DOHH2 (cell line): ENCODE results near the gene ALPG.

Source experiments
- H3F3A ChIP-seq: fragments of 200-600 bp; sonication (generic), shearing (Covaris generic); 2 replicates; pipeline ENCODE4 v1.6.0; 2016; ENCODE audit warnings: antibody characterized with exemption, mild to moderate bottlenecking; ENCODE audit not compliant: control insufficient read depth, insufficient read depth
- H3K27ac ChIP-seq: fragments of 200-600 bp; sonication (generic); 2 replicates; pipeline ENCODE4 v1.5.1; 2014; ENCODE audit warnings: low read depth, mild to moderate bottlenecking, low read length, moderate library complexity
- H3K27me3 ChIP-seq: fragments of 200-600 bp; sonication (generic); 2 replicates; pipeline ENCODE4 v1.6.1; 2014; ENCODE audit warnings: mild to moderate bottlenecking, low read length, mixed read lengths; ENCODE audit not compliant: control insufficient read depth
- H3K36me3 ChIP-seq: fragments of 200-600 bp; sonication (generic); 2 replicates; pipeline ENCODE4 v1.6.1; 2014; ENCODE audit warnings: mild to moderate bottlenecking, low read length, moderate library complexity, mixed read lengths; ENCODE audit not compliant: control insufficient read depth
- H3K4me1 ChIP-seq: fragments of 200-600 bp; sonication (generic); 2 replicates; pipeline ENCODE4 v1.6.1; 2014; ENCODE audit warnings: mild to moderate bottlenecking, low read length, mixed read lengths; ENCODE audit not compliant: control insufficient read depth
- H3K4me2 ChIP-seq: fragments of 200-600 bp; sonication (generic); 2 replicates; pipeline ENCODE4 v1.6.0; 2014; ENCODE audit warnings: mild to moderate bottlenecking, low read length, moderate library complexity
- H3K4me3 ChIP-seq: fragments of 200-600 bp; sonication (generic); 2 replicates; pipeline ENCODE4 v1.5.1; 2014; ENCODE audit warnings: mild to moderate bottlenecking, low read length, mixed read lengths
- H3K79me2 ChIP-seq: fragments of 200-600 bp; sonication (generic); 2 replicates; pipeline ENCODE4 v1.6.1; 2014; ENCODE audit warnings: mild to moderate bottlenecking, low read length, mixed read lengths; ENCODE audit not compliant: control insufficient read depth
- H3K9me2 ChIP-seq: fragments of 200-600 bp; sonication (generic); replicated peaks from 2 replicates; pipeline ENCODE4 v1.6.1; 2014; ENCODE audit warnings: mild to moderate bottlenecking, low read length, mixed read lengths; ENCODE audit not compliant: control insufficient read depth
- H3K9me3 ChIP-seq: fragments of 200-600 bp; sonication (generic); 2 replicates; pipeline ENCODE4 v1.6.1; 2014; ENCODE audit warnings: antibody characterized with exemption, low read length, mixed read lengths; ENCODE audit not compliant: control insufficient read depth, insufficient read depth
- H4K20me1 ChIP-seq: fragments of 200-600 bp; sonication (generic); 2 replicates; pipeline ENCODE4 v1.6.0; 2014; ENCODE audit warnings: low read depth, mild to moderate bottlenecking, antibody characterized with exemption, low read length, moderate library complexity; ENCODE audit not compliant: control insufficient read depth, insufficient read depth
- EZH2phosphoT487 ChIP-seq: fragments of 200-600 bp; sonication (generic); IDR thresholded peaks from 2 replicates; pipeline ENCODE4 v1.6.1; 2017; ENCODE audit warnings: borderline replicate concordance, mild to moderate bottlenecking, antibody characterized with exemption, low read length, moderate library complexity, mixed read lengths
- TF ChIP-seq, protein P1 (sequence below): fragments of 200-600 bp; sonication (generic); IDR thresholded peaks from one replicate; pipeline ENCODE4 v1.5.1; 2014; ENCODE audit warnings: antibody characterized with exemption, mild to moderate bottlenecking, low read depth, low read length; ENCODE audit not compliant: poor library complexity, severe bottlenecking

The ALPG gene

DNA sequence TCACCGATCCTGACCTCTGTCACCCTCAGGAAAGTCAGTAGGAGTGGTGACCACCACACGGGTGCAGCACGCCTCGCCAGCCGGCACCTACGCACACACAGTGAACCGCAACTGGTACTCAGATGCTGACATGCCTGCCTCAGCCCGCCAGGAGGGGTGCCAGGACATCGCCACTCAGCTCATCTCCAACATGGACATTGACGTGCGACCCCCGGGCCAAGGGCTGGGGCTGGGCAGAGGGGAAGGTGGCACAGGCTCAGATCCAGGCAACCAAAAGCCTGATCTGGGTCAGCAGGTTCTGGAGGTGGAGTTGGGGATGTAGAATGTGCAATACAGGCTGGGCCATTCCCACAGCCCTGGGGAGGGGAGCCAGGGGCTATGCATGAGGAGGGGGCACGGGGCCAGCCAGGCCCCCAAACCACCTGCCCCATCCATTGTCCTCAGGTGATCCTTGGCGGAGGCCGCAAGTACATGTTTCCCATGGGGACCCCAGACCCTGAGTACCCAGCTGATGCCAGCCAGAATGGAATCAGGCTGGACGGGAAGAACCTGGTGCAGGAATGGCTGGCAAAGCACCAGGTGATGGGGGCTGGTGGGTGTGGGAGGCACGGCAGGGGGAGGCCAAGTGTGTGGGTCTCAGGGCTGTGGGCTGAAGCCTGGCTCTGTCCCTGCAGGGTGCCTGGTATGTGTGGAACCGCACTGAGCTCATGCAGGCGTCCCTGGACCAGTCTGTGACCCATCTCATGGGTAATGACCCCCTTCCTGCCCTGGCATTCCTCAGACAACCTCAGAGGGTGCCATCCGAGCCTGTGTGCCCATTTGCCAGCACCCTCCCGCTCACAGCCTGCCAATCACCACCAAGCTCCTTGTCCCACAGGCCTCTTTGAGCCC lies 50.7 kb downstream of the ALPG start:
- Histone ChIP-seq H3K27me3 (no peaks in the 10 kb centered on the region), H3K4me3 (no peak overlapping the region), H3K9me3 (no peaks in the 10 kb centered on the region), H3K79me2 (no peaks in the 10 kb centered on the region), H3K27ac (no peak overlapping the region), H3K4me1 (peaks cover 15% of the 10 kb centered on the region), H3K36me3 (no peaks in the 10 kb centered on the region), H3F3A (peaks cover 6% of the 10 kb centered on the region), H3K4me2 (no peak overlapping the region), H4K20me1 (no peaks in the 10 kb centered on the region), H3K9me2 (no peaks in the 10 kb centered on the region)
- TF ChIP-seq EZH2phosphoT487 = no peak
- TF ChIP-seq, protein P1, sequence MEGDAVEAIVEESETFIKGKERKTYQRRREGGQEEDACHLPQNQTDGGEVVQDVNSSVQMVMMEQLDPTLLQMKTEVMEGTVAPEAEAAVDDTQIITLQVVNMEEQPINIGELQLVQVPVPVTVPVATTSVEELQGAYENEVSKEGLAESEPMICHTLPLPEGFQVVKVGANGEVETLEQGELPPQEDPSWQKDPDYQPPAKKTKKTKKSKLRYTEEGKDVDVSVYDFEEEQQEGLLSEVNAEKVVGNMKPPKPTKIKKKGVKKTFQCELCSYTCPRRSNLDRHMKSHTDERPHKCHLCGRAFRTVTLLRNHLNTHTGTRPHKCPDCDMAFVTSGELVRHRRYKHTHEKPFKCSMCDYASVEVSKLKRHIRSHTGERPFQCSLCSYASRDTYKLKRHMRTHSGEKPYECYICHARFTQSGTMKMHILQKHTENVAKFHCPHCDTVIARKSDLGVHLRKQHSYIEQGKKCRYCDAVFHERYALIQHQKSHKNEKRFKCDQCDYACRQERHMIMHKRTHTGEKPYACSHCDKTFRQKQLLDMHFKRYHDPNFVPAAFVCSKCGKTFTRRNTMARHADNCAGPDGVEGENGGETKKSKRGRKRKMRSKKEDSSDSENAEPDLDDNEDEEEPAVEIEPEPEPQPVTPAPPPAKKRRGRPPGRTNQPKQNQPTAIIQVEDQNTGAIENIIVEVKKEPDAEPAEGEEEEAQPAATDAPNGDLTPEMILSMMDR = no peak

GRCh38 chr2:232458051-232458660 lies 51.5 kb downstream of the ALPG start:
- Histone ChIP-seq H3K36me3 (no peaks in the 10 kb centered on the region), H3K79me2 (no peaks in the 10 kb centered on the region), H3F3A (peaks cover 6% of the 10 kb centered on the region), H3K9me3 (no peaks in the 10 kb centered on the region), H3K27ac (no peak overlapping the region), H3K4me2 (no peak overlapping the region), H3K4me3 (no peak overlapping the region), H3K9me2 (no peaks in the 10 kb centered on the region), H4K20me1 (no peaks in the 10 kb centered on the region), H3K4me1 (peaks cover 23% of the 10 kb centered on the region), H3K27me3 (no peaks in the 10 kb centered on the region)
- TF ChIP-seq EZH2phosphoT487 = no peak
- TF ChIP-seq, protein P1 = no peak

DNA sequence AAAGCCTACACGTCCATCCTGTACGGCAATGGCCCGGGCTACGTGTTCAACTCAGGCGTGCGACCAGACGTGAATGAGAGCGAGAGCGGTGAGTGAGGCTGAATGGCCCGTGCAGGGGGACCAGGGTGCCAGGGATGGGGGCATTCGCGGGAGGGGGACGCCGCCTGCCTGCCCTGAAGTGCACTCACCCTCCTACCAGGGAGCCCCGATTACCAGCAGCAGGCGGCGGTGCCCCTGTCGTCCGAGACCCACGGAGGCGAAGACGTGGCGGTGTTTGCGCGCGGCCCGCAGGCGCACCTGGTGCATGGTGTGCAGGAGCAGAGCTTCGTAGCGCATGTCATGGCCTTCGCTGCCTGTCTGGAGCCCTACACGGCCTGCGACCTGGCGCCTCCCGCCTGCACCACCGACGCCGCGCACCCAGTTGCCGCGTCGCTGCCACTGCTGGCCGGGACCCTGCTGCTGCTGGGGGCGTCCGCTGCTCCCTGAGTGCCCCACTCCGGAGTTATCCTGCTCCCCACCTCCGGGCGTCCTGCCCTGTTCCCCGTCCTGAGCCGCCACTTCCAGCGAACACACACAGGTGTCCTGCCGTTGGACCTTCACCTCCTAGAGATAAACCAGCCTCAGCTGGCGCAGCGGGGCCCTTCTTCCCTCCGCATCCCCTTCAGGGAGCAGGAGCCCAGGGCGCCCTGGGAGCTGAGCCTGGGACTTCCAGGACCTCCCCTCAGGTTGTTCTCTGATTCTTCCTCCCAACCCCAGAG lies 52.2 kb downstream of the ALPG start:
- Histone ChIP-seq H3F3A (peaks cover 3% of the 10 kb centered on the region; the same call in 1 of the 2 replicates), H3K27me3 (no peaks in the 10 kb centered on the region), H3K27ac (no peak overlapping the region), H3K4me3 (no peak overlapping the region), H3K9me2 (no peaks in the 10 kb centered on the region), H3K36me3 (no peaks in the 10 kb centered on the region), H4K20me1 (no peaks in the 10 kb centered on the region), H3K79me2 (no peaks in the 10 kb centered on the region), H3K9me3 (no peaks in the 10 kb centered on the region), H3K4me2 (no peak overlapping the region), H3K4me1 (peaks cover 29% of the 10 kb centered on the region)
- TF ChIP-seq, protein P1 = no peak
- TF ChIP-seq EZH2phosphoT487 = no peak
